A673 (cell line): ENCODE measurements around the gene KIF26B. TPM values are rescaled to one million over a fixed set of nuclear protein-coding genes. Genes with fewer than 3 reads are reported as not detected.

Experiments
- BruUV-seq: library from RNA; stranded (reverse); fragments of 400-500 nt; replicated peaks from 2 replicates; lab custom pipeline; 2021; lab: Mats Ljungman, UMichigan
- CTCF ChIA-PET: fragments of 300-600 bp; sonication (Branson Sonifier 250); formaldehyde crosslinking; loops from one replicate; lab custom pipeline; 2022; ENCODE audit warnings: antibody characterized with exemption; lab: Charles Lee
- POLR2A ChIA-PET: fragments of 300-600 bp; sonication (Branson Sonifier 250); formaldehyde crosslinking; loops from one replicate; lab custom pipeline; 2022; ENCODE audit warnings: antibody characterized with exemption; ENCODE audit not compliant: low non-redundant PET; lab: Charles Lee
- DNase-seq: peaks from one replicate; pipeline ENCODE4 v3.0.0-alpha.2; 2015; ENCODE audit warnings: low spot score
- H3K27ac ChIP-seq: fragments of 200-600 bp; sonication (generic); 2 replicates; pipeline ENCODE4 v1.5.1; 2016; ENCODE audit warnings: mixed run types, low read depth, mild to moderate bottlenecking, mixed read lengths, antibody characterized with exemption, low read length; ENCODE audit not compliant: poor library complexity, severe bottlenecking
- H3K27me3 ChIP-seq: fragments of 200-600 bp; sonication (generic); replicated peaks from 2 replicates; pipeline ENCODE4 v1.6.1; 2017; ENCODE audit warnings: mixed run types, low read depth, mild to moderate bottlenecking, mixed read lengths, antibody characterized with exemption, low read length; ENCODE audit not compliant: insufficient read depth, poor library complexity
- H3K36me3 ChIP-seq: fragments of 200-600 bp; sonication (generic); 2 replicates; pipeline ENCODE4 v1.6.1; 2016; ENCODE audit warnings: mixed run types, mild to moderate bottlenecking, mixed read lengths, antibody characterized with exemption, low read length; ENCODE audit not compliant: insufficient read depth, poor library complexity, severe bottlenecking
- H3K4me1 ChIP-seq: fragments of 200-600 bp; sonication (generic); 2 replicates; pipeline ENCODE4 v1.6.1; 2017; ENCODE audit warnings: mixed run types, mild to moderate bottlenecking, mixed read lengths, antibody characterized with exemption, low read length; ENCODE audit not compliant: insufficient read depth, poor library complexity, severe bottlenecking
- H3K4me3 ChIP-seq: fragments of 200-600 bp; sonication (generic); 2 replicates; pipeline ENCODE4 v1.5.1; 2016; ENCODE audit warnings: low read depth, mixed run types, mild to moderate bottlenecking, mixed read lengths, low read length; ENCODE audit not compliant: poor library complexity, severe bottlenecking
- H3K9me3 ChIP-seq: fragments of 200-600 bp; sonication (generic); 2 replicates; pipeline ENCODE4 v1.6.1; 2016; ENCODE audit warnings: mixed run types, low read depth, mild to moderate bottlenecking, mixed read lengths, antibody characterized with exemption, low read length; ENCODE audit not compliant: poor library complexity, severe bottlenecking
- EZH2 ChIP-seq: fragments of 200-600 bp; sonication (generic); IDR thresholded peaks from 2 replicates; pipeline ENCODE4 v1.6.1; 2017; ENCODE audit warnings: borderline replicate concordance, low read depth, mild to moderate bottlenecking, mixed read lengths, antibody characterized with exemption, low read length; ENCODE audit not compliant: poor library complexity, severe bottlenecking
- intact Hi-C: fragments of 100-400 bp; cut with micrococcal nuclease; formaldehyde crosslinking; loops from one replicate; pipeline ENCODE4 v1.10.0; 2022; ENCODE audit not compliant: unreplicated experiment
- total RNA-seq: library from RNA; stranded (reverse); gene quantifications from 2 replicates; pipeline ENCODE4 v1.2.3, GENCODE V29; 2021
- TF ChIP-seq, protein P1 (sequence below): fragments of 300-800, 200-600 bp; sonication (generic); conservative IDR thresholded peaks from 2 replicates; pipeline ENCODE4 v1.5.1; 2017; ENCODE audit warnings: low read depth, mild to moderate bottlenecking, antibody characterized with exemption, low read length, moderate library complexity, mixed read lengths

KIF26B gene
- total RNA-seq, 1 experiment from 2014 or later = not detected

DNA sequence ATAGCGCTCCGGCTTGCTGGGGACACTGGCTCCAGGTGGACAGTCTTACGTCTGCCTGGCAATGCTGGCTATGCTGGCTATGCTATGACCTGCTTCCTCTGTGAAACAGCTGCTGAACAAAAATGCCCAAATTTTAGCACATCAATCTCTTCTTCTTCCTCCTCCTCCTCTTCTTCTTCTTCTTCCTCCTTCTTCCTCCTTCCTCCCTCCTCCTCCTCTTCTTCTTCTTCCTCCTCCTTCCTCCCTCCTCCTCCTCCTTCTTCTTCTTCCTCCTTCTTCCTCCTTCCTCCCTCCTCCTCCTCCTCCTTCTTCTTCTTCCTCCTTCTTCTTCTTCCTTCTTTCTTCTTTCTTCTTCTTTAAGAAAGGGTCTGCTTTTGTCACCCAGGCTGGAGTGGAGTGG, 401.3 kb downstream of the KIF26B start:
- ChIA-PET POLR2A (no interaction called here), CTCF (no interaction called here)
- H3K36me3 ChIP-seq = no peaks in the 10 kb centered on the region
- BruUV-seq = no TSS peak
- intact Hi-C loops = no loop called here
- no peak overlapping the region for H3K4me3 ChIP-seq
- H3K27me3 ChIP-seq = peaks cover 49% of the 10 kb centered on the region
- DNase-seq = no peak
- H3K9me3 ChIP-seq = no peaks in the 10 kb centered on the region
- TF ChIP-seq EZH2 = no peak
- TF ChIP-seq, protein P1, sequence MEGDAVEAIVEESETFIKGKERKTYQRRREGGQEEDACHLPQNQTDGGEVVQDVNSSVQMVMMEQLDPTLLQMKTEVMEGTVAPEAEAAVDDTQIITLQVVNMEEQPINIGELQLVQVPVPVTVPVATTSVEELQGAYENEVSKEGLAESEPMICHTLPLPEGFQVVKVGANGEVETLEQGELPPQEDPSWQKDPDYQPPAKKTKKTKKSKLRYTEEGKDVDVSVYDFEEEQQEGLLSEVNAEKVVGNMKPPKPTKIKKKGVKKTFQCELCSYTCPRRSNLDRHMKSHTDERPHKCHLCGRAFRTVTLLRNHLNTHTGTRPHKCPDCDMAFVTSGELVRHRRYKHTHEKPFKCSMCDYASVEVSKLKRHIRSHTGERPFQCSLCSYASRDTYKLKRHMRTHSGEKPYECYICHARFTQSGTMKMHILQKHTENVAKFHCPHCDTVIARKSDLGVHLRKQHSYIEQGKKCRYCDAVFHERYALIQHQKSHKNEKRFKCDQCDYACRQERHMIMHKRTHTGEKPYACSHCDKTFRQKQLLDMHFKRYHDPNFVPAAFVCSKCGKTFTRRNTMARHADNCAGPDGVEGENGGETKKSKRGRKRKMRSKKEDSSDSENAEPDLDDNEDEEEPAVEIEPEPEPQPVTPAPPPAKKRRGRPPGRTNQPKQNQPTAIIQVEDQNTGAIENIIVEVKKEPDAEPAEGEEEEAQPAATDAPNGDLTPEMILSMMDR = no peak
- H3K27ac ChIP-seq = no peak overlapping the region
- H3K4me1 ChIP-seq = no peaks in the 10 kb centered on the region

DNA sequence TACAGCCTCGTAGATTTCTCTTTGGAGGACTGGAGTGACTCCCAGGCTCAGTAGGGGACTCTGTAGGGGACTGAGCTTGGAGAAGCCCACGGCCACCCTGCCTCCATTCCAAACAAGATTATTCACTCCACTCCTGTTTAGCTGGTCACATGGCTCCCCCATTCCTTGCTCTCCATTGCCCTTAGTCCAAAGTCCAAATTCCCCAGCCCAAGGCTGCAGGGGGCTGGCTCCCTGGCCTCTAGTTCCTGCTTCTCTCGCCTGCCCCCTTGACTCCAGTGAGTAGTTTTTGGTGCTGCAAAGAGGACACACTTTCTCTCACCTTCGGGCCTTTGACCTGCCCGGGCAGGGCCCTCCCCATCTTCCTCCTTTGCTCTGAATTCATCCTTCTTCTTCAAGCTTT, 403.3 kb downstream of the KIF26B start:
- Histone ChIP-seq H3K27ac (no peak overlapping the region), H3K4me1 (no peaks in the 10 kb centered on the region), H3K27me3 (peaks cover 45% of the 10 kb centered on the region), H3K4me3 (no peak overlapping the region), H3K36me3 (no peaks in the 10 kb centered on the region), H3K9me3 (no peaks in the 10 kb centered on the region)
- no TSS peak for BruUV-seq
- no peak for DNase-seq
- POLR2A ChIA-PET = no interaction called here
- TF ChIP-seq EZH2 = no peak
- TF ChIP-seq, protein P1 = no peak
- CTCF ChIA-PET = no interaction called here
- intact Hi-C loops = no loop called here

DNA sequence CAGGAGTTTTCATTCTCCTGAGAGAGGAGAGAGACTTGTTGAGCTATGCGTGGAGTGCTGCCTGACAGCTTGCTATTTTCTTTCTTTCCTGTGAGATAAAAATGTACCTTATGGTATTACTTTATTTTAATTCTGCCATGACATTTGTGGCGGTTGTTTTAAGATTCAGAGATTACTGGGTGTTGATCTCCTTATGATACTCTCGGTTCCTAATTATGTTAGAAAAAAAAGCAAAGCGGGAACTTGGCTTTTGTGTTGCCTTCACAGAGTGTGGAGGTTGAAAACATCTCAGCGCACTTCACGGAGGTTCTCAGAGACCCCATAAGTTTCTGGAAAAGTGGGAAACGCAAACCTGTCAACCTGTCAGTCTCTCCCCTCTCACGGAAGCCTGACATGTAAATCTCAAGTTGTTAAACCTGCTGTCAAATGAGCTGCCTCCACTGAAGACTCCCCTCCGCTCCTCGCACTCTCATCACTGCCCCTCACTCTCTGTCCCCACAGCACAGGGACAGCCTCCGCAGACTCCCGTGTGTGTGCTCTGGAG, 405.6 kb downstream of the KIF26B start:
- DNase-seq = no peak
- Histone ChIP-seq H3K4me3 (no peak overlapping the region), H3K4me1 (no peaks in the 10 kb centered on the region), H3K36me3 (no peaks in the 10 kb centered on the region), H3K27ac (no peak overlapping the region), H3K9me3 (no peaks in the 10 kb centered on the region), H3K27me3 (peaks cover 37% of the 10 kb centered on the region)
- ChIA-PET CTCF (no interaction called here), POLR2A (no interaction called here)
- no TSS peak for BruUV-seq
- intact Hi-C loops = no loop called here
- TF ChIP-seq, protein P1 = no peak
- TF ChIP-seq EZH2 = no peak
